ENCODE measurements around the gene SALL4. TPM values are rescaled to one million over a fixed set of nuclear protein-coding genes. Genes with fewer than 3 reads are reported as not detected.

Gene SALL4
- total RNA-seq, 1 experiment from 2014 or later, result 17.7 TPM

DNA sequence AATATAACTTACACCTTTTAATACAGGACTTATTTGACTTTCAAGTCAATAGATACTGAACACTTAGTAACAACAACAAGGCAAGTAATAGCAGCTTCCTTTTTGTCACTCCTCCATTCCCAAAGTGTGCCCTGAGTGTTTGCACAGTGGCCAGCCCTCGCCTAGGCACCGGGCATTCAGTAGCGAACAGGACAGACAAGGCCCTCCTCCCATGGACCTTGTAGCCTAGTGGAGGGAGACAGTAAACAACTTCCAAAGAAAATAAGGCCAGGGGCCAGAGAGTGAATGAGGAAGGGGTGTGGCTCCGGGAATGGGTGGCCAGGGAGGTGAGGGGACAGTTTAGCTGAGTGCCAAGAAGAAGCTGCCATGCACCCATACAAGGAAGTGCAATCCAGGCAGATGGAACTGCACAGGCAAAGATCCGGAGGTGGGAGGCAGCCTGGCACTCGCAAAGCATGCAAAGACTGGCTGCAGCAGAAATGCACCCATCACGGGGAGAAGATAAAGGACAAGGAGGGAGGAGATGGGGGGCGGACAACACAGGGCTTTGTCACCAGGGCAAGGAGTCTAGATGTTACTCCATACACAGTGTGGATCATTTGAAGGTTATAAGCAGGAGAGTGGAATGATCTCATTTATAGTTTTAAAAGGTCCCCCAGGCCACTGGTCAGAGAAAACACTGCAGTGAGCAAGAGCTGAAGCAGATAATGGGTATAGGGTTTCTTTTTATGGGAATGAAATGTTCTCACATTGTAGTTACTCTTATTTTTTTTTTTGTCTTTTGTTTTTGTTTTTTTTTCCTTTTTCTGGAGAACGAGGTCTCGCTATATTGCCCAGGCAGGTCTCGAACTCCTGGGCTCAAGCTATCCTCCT, 66.4 kb downstream of the SALL4 start:
- intact Hi-C loops (cut with micrococcal nuclease; ENCODE audit: unreplicated experiment), result no loop called here

GRCh38 chr20:51734876-51735720, 67.2 kb downstream of the SALL4 start:
- Histone ChIP-seq H3K4me3 (ENCODE audit: low read depth, low read length, poor library complexity, severe bottlenecking) (no peak overlapping the region), H3K36me3 (ENCODE audit: insufficient read depth, low read length, poor library complexity, severe bottlenecking) (no peaks in the 10 kb centered on the region), H3K9me3 (ENCODE audit: low read depth, low read length, poor library complexity, severe bottlenecking) (no peaks in the 10 kb centered on the region), H3K27ac (ENCODE audit: low read depth, low read length, poor library complexity, severe bottlenecking) (no peak overlapping the region), H3K4me1 (ENCODE audit: insufficient read depth, low read length, poor library complexity, severe bottlenecking) (peaks cover 12% of the 10 kb centered on the region), H3K27me3 (replicated peaks; ENCODE audit: insufficient read depth, low read depth, low read length, poor library complexity) (no peaks in the 10 kb centered on the region)
- BruUV-seq (replicated peaks), result no TSS peak
- DNase-seq (ENCODE audit: low spot score), result no peak
- TF ChIP-seq EZH2 (IDR thresholded peaks at IDR 0.05; ENCODE audit: borderline replicate concordance, low read depth, low read length, poor library complexity, severe bottlenecking) (no peak), CTCF (conservative IDR thresholded peaks at IDR 0.05; ENCODE audit: low read depth, low read length) (no peak)
- ChIA-PET CTCF (no interaction called here), POLR2A (ENCODE audit: low non-redundant PET) (no interaction called here)
- intact Hi-C loops (cut with micrococcal nuclease; ENCODE audit: unreplicated experiment), result no loop called here

More for the DNA sequence above, 66.4 kb downstream of the SALL4 start:
- POLR2A ChIA-PET (ENCODE audit: low non-redundant PET), result no interaction called here
- BruUV-seq (replicated peaks), result no TSS peak
- CTCF ChIA-PET, result no interaction called here
- no peak overlapping the region for H3K27ac ChIP-seq (ENCODE audit: low read depth, low read length, poor library complexity, severe bottlenecking)
- H3K9me3 ChIP-seq (ENCODE audit: low read depth, low read length, poor library complexity, severe bottlenecking), result no peaks in the 10 kb centered on the region
- TF ChIP-seq CTCF (conservative IDR thresholded peaks at IDR 0.05; ENCODE audit: low read depth, low read length) (no peak), EZH2 (IDR thresholded peaks at IDR 0.05; ENCODE audit: borderline replicate concordance, low read depth, low read length, poor library complexity, severe bottlenecking) (no peak)
- H3K4me1 ChIP-seq (ENCODE audit: insufficient read depth, low read length, poor library complexity, severe bottlenecking), result peaks cover 12% of the 10 kb centered on the region
- no peak for DNase-seq (ENCODE audit: low spot score)
- no peak overlapping the region for H3K4me3 ChIP-seq (ENCODE audit: low read depth, low read length, poor library complexity, severe bottlenecking)
- H3K36me3 ChIP-seq (ENCODE audit: insufficient read depth, low read length, poor library complexity, severe bottlenecking), result no peaks in the 10 kb centered on the region
- H3K27me3 ChIP-seq (replicated peaks; ENCODE audit: insufficient read depth, low read depth, low read length, poor library complexity), result no peaks in the 10 kb centered on the region

DNA sequence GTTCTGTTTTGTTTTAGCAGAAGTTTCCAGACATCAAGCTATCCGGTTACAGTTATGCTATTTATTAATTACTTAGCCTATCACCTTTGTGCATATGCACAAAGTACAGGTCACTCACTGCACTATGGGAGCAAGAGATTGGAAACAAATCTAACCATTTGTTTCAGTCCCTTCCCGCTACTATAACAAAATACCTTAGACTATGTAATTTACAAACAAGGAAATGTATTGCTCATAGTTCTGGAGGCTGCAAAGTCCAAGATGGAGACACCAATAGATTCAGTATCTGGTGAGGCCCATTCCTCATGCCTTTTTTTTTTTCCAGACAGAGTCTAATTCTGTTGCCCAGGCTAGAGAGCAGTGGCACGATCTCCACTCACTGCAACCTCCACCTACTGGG, 69.3 kb downstream of the SALL4 start:
- H3K27me3 ChIP-seq (replicated peaks; ENCODE audit: insufficient read depth, low read depth, low read length, poor library complexity), result no peaks in the 10 kb centered on the region
- CTCF ChIA-PET, result no interaction called here
- intact Hi-C loops (cut with micrococcal nuclease; ENCODE audit: unreplicated experiment), result no loop called here
- H3K27ac ChIP-seq (ENCODE audit: low read depth, low read length, poor library complexity, severe bottlenecking), result no peak overlapping the region
- POLR2A ChIA-PET (ENCODE audit: low non-redundant PET), result interaction anchor here (0.6 kb wide), 1 partner anchor 43 kb away, joined by 4 read pairs; no protein-coding TSS in a partner anchor
- TF ChIP-seq EZH2 (IDR thresholded peaks at IDR 0.05; ENCODE audit: borderline replicate concordance, low read depth, low read length, poor library complexity, severe bottlenecking) (no peak), CTCF (conservative IDR thresholded peaks at IDR 0.05; ENCODE audit: low read depth, low read length) (no peak)
- H3K4me1 ChIP-seq (ENCODE audit: insufficient read depth, low read length, poor library complexity, severe bottlenecking), result peaks cover 12% of the 10 kb centered on the region
- BruUV-seq (replicated peaks), result no TSS peak
- H3K9me3 ChIP-seq (ENCODE audit: low read depth, low read length, poor library complexity, severe bottlenecking), result no peaks in the 10 kb centered on the region
- no peak overlapping the region for H3K4me3 ChIP-seq (ENCODE audit: low read depth, low read length, poor library complexity, severe bottlenecking)
- no peaks in the 10 kb centered on the region for H3K36me3 ChIP-seq (ENCODE audit: insufficient read depth, low read length, poor library complexity, severe bottlenecking)
- no peak for DNase-seq (ENCODE audit: low spot score)

Other genes starting within 250 kb of the SALL4 start
- gene ATP9A, start 34.1 kb downstream of the SALL4 start, total RNA-seq (2021), result 31.2 and 34.8 TPM in 2 replicates